IMR-90 (cell line): ENCODE data around the gene APP. TPM values are rescaled to one million over a fixed set of nuclear protein-coding genes. Genes with fewer than 3 reads are reported as not detected.

Experiments
- ATAC-seq: fragments of 200-7000 bp; cut with Tn5 transposase; 2 replicates; pipeline ENCODE4 v1.9.1; 2020; ENCODE audit warnings: low read depth, mild to moderate bottlenecking, moderate library complexity
- BruUV-seq: library from RNA; stranded (reverse); fragments of 400-500 nt; replicated peaks from 2 replicates; lab custom pipeline; 2021; lab: Mats Ljungman, UMichigan
- CTCF ChIA-PET: fragments of 300-600 bp; formaldehyde crosslinking; extraction: SDS; loops from one replicate; lab custom pipeline; 2021; ENCODE audit warnings: antibody characterized with exemption; lab: Yijun Ruan, JAX
- POLR2A ChIA-PET: fragments of 300-600 bp; sonication (Branson Sonifier 250); formaldehyde crosslinking; loops from one replicate; lab custom pipeline; 2022; ENCODE audit warnings: antibody characterized with exemption; ENCODE audit not compliant: unreplicated experiment; lab: Charles Lee
- DNase-seq: peaks from one replicate; pipeline ENCODE4 v3.0.0; 2013
- H2AFZ ChIP-seq: replicated peaks from 2 replicates; pipeline ENCODE3; 2013; ENCODE audit warnings: low read length, mild to moderate bottlenecking; ENCODE audit not compliant: poor library complexity
- H2AK5ac ChIP-seq: 2 replicates; pipeline ENCODE4 v1.6.1; 2013; ENCODE audit warnings: low read depth, low read length, inconsistent platforms
- H2AK9ac ChIP-seq: replicated peaks from 2 replicates; pipeline ENCODE3; 2013; ENCODE audit warnings: mild to moderate bottlenecking, low read depth, low read length, moderate library complexity; ENCODE audit not compliant: poor library complexity
- H2BK120ac ChIP-seq: 2 replicates; pipeline ENCODE4 v1.6.1; 2013; ENCODE audit warnings: low read depth, low read length, inconsistent platforms
- H2BK15ac ChIP-seq: 3 replicates; pipeline ENCODE4 v1.6.1; 2013; ENCODE audit warnings: low read depth, low read length, inconsistent platforms
- H2BK20ac ChIP-seq: 2 replicates; pipeline ENCODE4 v1.6.1; 2013; ENCODE audit warnings: low read depth, mild to moderate bottlenecking, inconsistent platforms, low read length, moderate library complexity
- H2BK5ac ChIP-seq: 2 replicates; pipeline ENCODE4 v1.6.1; 2013; ENCODE audit warnings: mild to moderate bottlenecking, low read depth, low read length, inconsistent platforms; ENCODE audit not compliant: poor library complexity, severe bottlenecking
- H3K14ac ChIP-seq: replicated peaks from 2 replicates; pipeline ENCODE4 v1.6.1; 2013; ENCODE audit warnings: low read depth, low read length, inconsistent platforms
- H3K18ac ChIP-seq: 2 replicates; pipeline ENCODE4 v1.6.1; 2013; ENCODE audit warnings: low read depth, low read length, control low read depth
- H3K23ac ChIP-seq: 2 replicates; pipeline ENCODE4 v1.6.1; 2013; ENCODE audit warnings: low read depth, low read length, inconsistent platforms
- H3K27ac ChIP-seq: 2 replicates; pipeline ENCODE4 v1.5.1; 2013; ENCODE audit warnings: mild to moderate bottlenecking, control low read depth, low read length; ENCODE audit not compliant: insufficient read depth
- H3K27me3 ChIP-seq: 2 replicates; pipeline ENCODE4 v1.6.1; 2013; ENCODE audit warnings: low read length; ENCODE audit not compliant: control insufficient read depth, insufficient read depth
- H3K36me3 ChIP-seq: 2 replicates; pipeline ENCODE4 v1.6.1; 2013; ENCODE audit warnings: low read length, mixed read lengths; ENCODE audit not compliant: control insufficient read depth, insufficient read depth
- H3K4ac ChIP-seq: 2 replicates; pipeline ENCODE4 v1.6.1; 2013; ENCODE audit warnings: low read depth, low read length, inconsistent platforms
- H3K4me1 ChIP-seq: 2 replicates; pipeline ENCODE4 v1.6.1; 2013; ENCODE audit warnings: low read length, mixed read lengths; ENCODE audit not compliant: control insufficient read depth, insufficient read depth
- H3K4me2 ChIP-seq: 2 replicates; pipeline ENCODE4 v1.6.1; 2013; ENCODE audit warnings: low read depth, mild to moderate bottlenecking, control low read depth, low read length, moderate library complexity
- H3K4me3 ChIP-seq: 2 replicates; pipeline ENCODE4 v1.5.1; 2013; ENCODE audit warnings: low read depth, mild to moderate bottlenecking, control low read depth, low read length, moderate library complexity; ENCODE audit not compliant: insufficient read depth
- H3K56ac ChIP-seq: 2 replicates; pipeline ENCODE4 v1.6.1; 2013; ENCODE audit warnings: low read length, inconsistent platforms; ENCODE audit not compliant: insufficient read depth; ENCODE audit errors: extremely low read depth
- H3K79me1 ChIP-seq, 2 experiments: 2 replicates each; pipeline ENCODE4 v1.6.1; 2013; ENCODE audit warnings: low read length in 2 of 2, inconsistent platforms in 1 of 2, low read depth in 1 of 2
- H3K9ac ChIP-seq: 2 replicates; pipeline ENCODE4 v1.6.1; 2013; ENCODE audit warnings: low read depth, low read length, control low read depth
- H3K9me1 ChIP-seq: 2 replicates; pipeline ENCODE4 v1.6.1; 2013; ENCODE audit warnings: low read length, inconsistent platforms; ENCODE audit not compliant: insufficient read depth
- H3K9me3 ChIP-seq: 2 replicates; pipeline ENCODE4 v1.6.1; 2013; ENCODE audit warnings: low read length; ENCODE audit not compliant: control insufficient read depth, insufficient read depth
- H4K20me1 ChIP-seq: 2 replicates; pipeline ENCODE4 v1.6.1; 2013; ENCODE audit warnings: low read length, inconsistent platforms; ENCODE audit not compliant: insufficient read depth
- H4K5ac ChIP-seq: 2 replicates; pipeline ENCODE4 v1.6.1; 2013; ENCODE audit warnings: mild to moderate bottlenecking, low read depth, low read length, control low read depth
- H4K8ac ChIP-seq, 2 experiments: 2 replicates each; pipeline ENCODE4 v1.6.1; 2013; ENCODE audit warnings: low read depth in 2 of 2, low read length in 2 of 2, control low read depth in 1 of 2, inconsistent platforms in 1 of 2
- H4K91ac ChIP-seq: 2 replicates; pipeline ENCODE4 v1.6.1; 2013; ENCODE audit warnings: low read depth, low read length, inconsistent platforms; ENCODE audit not compliant: insufficient read depth
- BHLHE40 ChIP-seq: fragments of 150-350 bp; IDR thresholded peaks from 2 replicates; pipeline ENCODE4 v1.6.1; 2016; ENCODE audit warnings: mild to moderate bottlenecking, low read depth, low read length
- CEBPB ChIP-seq: IDR thresholded peaks from 2 replicates; pipeline ENCODE4 v1.6.1; 2012; ENCODE audit warnings: low read depth, low read length, improper control_type of control experiment
- CHD1 ChIP-seq: IDR thresholded peaks from 2 replicates; pipeline ENCODE4 v1.6.1; 2012; ENCODE audit warnings: low read depth, low read length, improper control_type of control experiment
- FOS ChIP-seq: fragments of 150-350 bp; IDR thresholded peaks from 2 replicates; pipeline ENCODE4 v1.6.1; 2016; ENCODE audit warnings: low read depth, low read length
- MAFK ChIP-seq: IDR thresholded peaks from 2 replicates; pipeline ENCODE4 v1.6.1; 2012; ENCODE audit warnings: low read depth, low read length, improper control_type of control experiment
- MAZ ChIP-seq: IDR thresholded peaks from 2 replicates; pipeline ENCODE4 v1.6.1; 2012; ENCODE audit warnings: low read depth, mild to moderate bottlenecking, low read length, improper control_type of control experiment, moderate library complexity, borderline replicate concordance
- MXI1 ChIP-seq: IDR thresholded peaks from 2 replicates; pipeline ENCODE4 v1.6.1; 2012; ENCODE audit warnings: low read depth, mild to moderate bottlenecking, low read length, moderate library complexity, borderline replicate concordance
- NFE2L2 ChIP-seq: fragments of 150-350 bp; IDR thresholded peaks from 2 replicates; pipeline ENCODE4 v1.6.1; 2016; ENCODE audit warnings: low read depth, mild to moderate bottlenecking, low read length
- POLR2A ChIP-seq: IDR thresholded peaks from 2 replicates; pipeline ENCODE4 v1.6.1; 2012; ENCODE audit warnings: mild to moderate bottlenecking, low read depth, low read length
- RAD21 ChIP-seq: IDR thresholded peaks from 2 replicates; pipeline ENCODE4 v1.6.1; 2012; ENCODE audit warnings: low read length, improper control_type of control experiment
- RCOR1 ChIP-seq: IDR thresholded peaks from 2 replicates; pipeline ENCODE4 v1.6.1; 2012; ENCODE audit warnings: mild to moderate bottlenecking, low read length, improper control_type of control experiment; ENCODE audit not compliant: insufficient replicate concordance
- RFX5 ChIP-seq: IDR thresholded peaks from 2 replicates; pipeline ENCODE4 v1.8.0; 2012; ENCODE audit warnings: low read depth, mild to moderate bottlenecking, low read length, moderate library complexity
- SMC3 ChIP-seq: fragments of 150-350 bp; IDR thresholded peaks from 2 replicates; pipeline ENCODE4 v1.6.1; 2016; ENCODE audit warnings: low read depth, mild to moderate bottlenecking, antibody characterized with exemption, low read length, moderate library complexity
- USF2 ChIP-seq: fragments of 150-350 bp; IDR thresholded peaks from 2 replicates; pipeline ENCODE4 v1.6.1; 2017; ENCODE audit warnings: mild to moderate bottlenecking, antibody characterized with exemption, low read length, low read depth
- WGBS, 2 experiments: methylation state at CpG; one replicate each; pipeline versions ENCODE4 v1.1.5 to v1.1.7; 2013; ENCODE audit warnings: missing lambda C conversion rate in 2 of 2; ENCODE audit not compliant: insufficient read length in 1 of 2; ENCODE audit errors: extremely low coverage in 2 of 2; 5-methylcytosine and 5-hydroxymethylcytosine counted together
- dilution Hi-C: fragments of 300-500 bp; cut with HindIII; formaldehyde crosslinking; loops from one replicate; pipeline ENCODE4 v1.14.3; 2018; ENCODE audit warnings: low sequenced_read_pairs; ENCODE audit not compliant: unreplicated experiment
- in situ Hi-C: fragments of 300-500 bp; cut with MboI; formaldehyde crosslinking; loops from 3 replicates; pipeline ENCODE4 v1.14.3; 2019; ENCODE audit warnings: low sequenced_read_pairs, inconsistent platforms, mixed read lengths
- intact Hi-C: fragments of 100-400 bp; cut with micrococcal nuclease; formaldehyde crosslinking; loops from 2 replicates; pipeline ENCODE4 v1.10.0; 2022
- polyA plus RNA-seq, 3 experiments: library from polyadenylated mRNA; depleted of rRNA; stranded (reverse); fragments of >200 nt; gene quantifications; 2 replicates each; pipeline ENCODE4 v1.2.3, GENCODE V29; 2012; ENCODE audit warnings: low replicate concordance in 1 of 3
- total RNA-seq: library from RNA; depleted of rRNA; stranded (reverse); fragments of >200 nt; gene quantifications from 2 replicates; pipeline ENCODE4 v1.2.3, GENCODE V29; 2012
- TF ChIP-seq, protein P1 (sequence below): conservative IDR thresholded peaks from 2 replicates; pipeline ENCODE4 v1.5.1; 2012; ENCODE audit warnings: mild to moderate bottlenecking, low read depth, low read length, improper control_type of control experiment
- TF ChIP-seq, protein P2 (sequence below): fragments of 150-350 bp; IDR thresholded peaks from 2 replicates; pipeline ENCODE4 v1.6.1; 2016; ENCODE audit warnings: low read depth, mild to moderate bottlenecking, low read length, moderate library complexity, borderline replicate concordance

APP gene
- total and polyA plus RNA-seq, 2 of the 4 experiments (the other 2 are of a cell fraction): 191 to 530 TPM

DNA sequence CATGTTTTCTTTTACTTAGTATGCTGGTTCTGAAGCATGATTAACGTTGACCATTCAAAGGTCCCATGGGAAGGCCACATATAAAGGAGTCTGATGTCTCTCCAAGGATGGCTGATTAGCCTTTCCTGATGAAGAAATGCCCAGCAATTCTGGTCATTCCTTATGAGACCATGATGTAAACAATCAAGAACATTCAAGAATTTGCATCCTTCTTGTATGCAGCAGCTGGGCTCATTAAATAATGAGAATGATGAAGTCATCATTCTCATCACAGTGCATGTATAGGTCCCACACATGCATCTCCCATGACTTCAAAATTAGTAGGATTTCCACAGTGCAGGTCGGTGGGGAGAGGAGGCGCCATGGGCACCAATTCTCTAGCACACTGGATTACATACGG, 85.4 kb downstream of the APP start:
- no peak overlapping the region for H3K27ac ChIP-seq
- ChIA-PET POLR2A (no interaction called here), CTCF (no interaction called here)
- H3K14ac ChIP-seq: no peak overlapping the region
- in situ Hi-C loops: no loop called here
- intact Hi-C loops: no loop called here
- H2AK5ac ChIP-seq: no peak overlapping the region
- no peak overlapping the region for H4K8ac ChIP-seq
- peaks cover 5% of the 10 kb centered on the region; the same call in 1 of the 2 replicates for H3K9me1 ChIP-seq
- no peak overlapping the region for H3K4me2 ChIP-seq
- WGBS, 2 experiments: no CpG with 5 or more reads among the region's 4 CpGs
- peak; percentile 59 for ATAC-seq
- H3K4me3 ChIP-seq: no peak overlapping the region
- H2AK9ac ChIP-seq: no peak overlapping the region
- no peak overlapping the region for H2BK20ac ChIP-seq
- no peaks in the 10 kb centered on the region for H3K27me3 ChIP-seq
- no peak overlapping the region for H3K9ac ChIP-seq
- H2AFZ ChIP-seq: no peak overlapping the region
- H2BK120ac ChIP-seq: no peak overlapping the region
- TF ChIP-seq USF2: no peak
- no peak for TF ChIP-seq SMC3
- TF ChIP-seq BHLHE40: no peak
- no peak for TF ChIP-seq FOS
- no peak for TF ChIP-seq CEBPB
- no peak for TF ChIP-seq MXI1
- no peak for TF ChIP-seq RCOR1
- TF ChIP-seq POLR2A: no peak
- TF ChIP-seq MAFK: no peak
- TF ChIP-seq NFE2L2: no peak
- TF ChIP-seq RAD21: no peak
- no peak for TF ChIP-seq RFX5
- no peak for TF ChIP-seq MAZ
- TF ChIP-seq, protein P1, sequence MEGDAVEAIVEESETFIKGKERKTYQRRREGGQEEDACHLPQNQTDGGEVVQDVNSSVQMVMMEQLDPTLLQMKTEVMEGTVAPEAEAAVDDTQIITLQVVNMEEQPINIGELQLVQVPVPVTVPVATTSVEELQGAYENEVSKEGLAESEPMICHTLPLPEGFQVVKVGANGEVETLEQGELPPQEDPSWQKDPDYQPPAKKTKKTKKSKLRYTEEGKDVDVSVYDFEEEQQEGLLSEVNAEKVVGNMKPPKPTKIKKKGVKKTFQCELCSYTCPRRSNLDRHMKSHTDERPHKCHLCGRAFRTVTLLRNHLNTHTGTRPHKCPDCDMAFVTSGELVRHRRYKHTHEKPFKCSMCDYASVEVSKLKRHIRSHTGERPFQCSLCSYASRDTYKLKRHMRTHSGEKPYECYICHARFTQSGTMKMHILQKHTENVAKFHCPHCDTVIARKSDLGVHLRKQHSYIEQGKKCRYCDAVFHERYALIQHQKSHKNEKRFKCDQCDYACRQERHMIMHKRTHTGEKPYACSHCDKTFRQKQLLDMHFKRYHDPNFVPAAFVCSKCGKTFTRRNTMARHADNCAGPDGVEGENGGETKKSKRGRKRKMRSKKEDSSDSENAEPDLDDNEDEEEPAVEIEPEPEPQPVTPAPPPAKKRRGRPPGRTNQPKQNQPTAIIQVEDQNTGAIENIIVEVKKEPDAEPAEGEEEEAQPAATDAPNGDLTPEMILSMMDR: no peak
- TF ChIP-seq, protein P2, sequence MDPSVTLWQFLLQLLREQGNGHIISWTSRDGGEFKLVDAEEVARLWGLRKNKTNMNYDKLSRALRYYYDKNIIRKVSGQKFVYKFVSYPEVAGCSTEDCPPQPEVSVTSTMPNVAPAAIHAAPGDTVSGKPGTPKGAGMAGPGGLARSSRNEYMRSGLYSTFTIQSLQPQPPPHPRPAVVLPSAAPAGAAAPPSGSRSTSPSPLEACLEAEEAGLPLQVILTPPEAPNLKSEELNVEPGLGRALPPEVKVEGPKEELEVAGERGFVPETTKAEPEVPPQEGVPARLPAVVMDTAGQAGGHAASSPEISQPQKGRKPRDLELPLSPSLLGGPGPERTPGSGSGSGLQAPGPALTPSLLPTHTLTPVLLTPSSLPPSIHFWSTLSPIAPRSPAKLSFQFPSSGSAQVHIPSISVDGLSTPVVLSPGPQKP: no peak
- TF ChIP-seq CHD1: no peak
- H2BK5ac ChIP-seq: no peak overlapping the region
- H4K20me1 ChIP-seq: peaks cover 2% of the 10 kb centered on the region; the same call in 1 of the 2 replicates
- BruUV-seq: no TSS peak
- dilution Hi-C loops: no loop called here
- H3K56ac ChIP-seq: no peak overlapping the region
- H4K5ac ChIP-seq: no peak overlapping the region
- no peak overlapping the region for H4K91ac ChIP-seq
- H2BK15ac ChIP-seq: no peak overlapping the region
- H3K23ac ChIP-seq: no peak overlapping the region
- DNase-seq: peak; percentile 54
- H3K18ac ChIP-seq: no peak overlapping the region
- H3K9me3 ChIP-seq: no peaks in the 10 kb centered on the region
- H3K36me3 ChIP-seq: peaks cover 5% of the 10 kb centered on the region
- peak overlapping the region; percentile 9; the same call in 1 of the 2 replicates for H3K4ac ChIP-seq
- H3K4me1 ChIP-seq: peaks cover 4% of the 10 kb centered on the region
- peaks cover 23 to 37% of the 10 kb centered on the region in 2 experiments for H3K79me1 ChIP-seq
